GM12801 (cell line): ENCODE measurements around the gene GSK3B.

Experiments used
- CTCF ChIP-seq: IDR thresholded peaks from one replicate; pipeline ENCODE4 v1.5.1; 2011; ENCODE audit warnings: control low read depth; ENCODE audit not compliant: insufficient read length; ENCODE audit errors: extremely low read depth

GSK3B gene

GRCh38 chr3:120129718-120130513, 35.7 kb upstream of the GSK3B start:
- no peak for TF ChIP-seq CTCF

GRCh38 chr3:120129051-120129450, 34.8 kb upstream of the GSK3B start:
- no peak for TF ChIP-seq CTCF

- no peak for TF ChIP-seq CTCF
These were observed 31.7 kb upstream of the GSK3B start for GRCh38 chr3:120125992-120126391.

- TF ChIP-seq CTCF: no peak
These were observed 25.7 kb upstream of the GSK3B start for GRCh38 chr3:120119846-120120510.

GRCh38 chr3:120114981-120115380, 20.7 kb upstream of the GSK3B start:
- TF ChIP-seq CTCF: no peak

GRCh38 chr3:120114376-120114775, 20.1 kb upstream of the GSK3B start:
- no peak for TF ChIP-seq CTCF

- no peak for TF ChIP-seq CTCF
These were observed 19.2 kb upstream of the GSK3B start for GRCh38 chr3:120113128-120114116.
